Smooth muscle cell of trachea (primary cell): ENCODE results near the gene LAMB3. TPM values are rescaled to one million over a fixed set of nuclear protein-coding genes. Genes with fewer than 3 reads are reported as not detected.

Experiments used
- total RNA-seq: library from RNA; depleted of rRNA; stranded (reverse); fragments of >200 nt; gene quantifications from 2 replicates; pipeline ENCODE4 v1.2.1, GENCODE V29; 2014

The LAMB3 gene
- total RNA-seq = 25.5 and 42.8 TPM in 2 replicates

DNA sequence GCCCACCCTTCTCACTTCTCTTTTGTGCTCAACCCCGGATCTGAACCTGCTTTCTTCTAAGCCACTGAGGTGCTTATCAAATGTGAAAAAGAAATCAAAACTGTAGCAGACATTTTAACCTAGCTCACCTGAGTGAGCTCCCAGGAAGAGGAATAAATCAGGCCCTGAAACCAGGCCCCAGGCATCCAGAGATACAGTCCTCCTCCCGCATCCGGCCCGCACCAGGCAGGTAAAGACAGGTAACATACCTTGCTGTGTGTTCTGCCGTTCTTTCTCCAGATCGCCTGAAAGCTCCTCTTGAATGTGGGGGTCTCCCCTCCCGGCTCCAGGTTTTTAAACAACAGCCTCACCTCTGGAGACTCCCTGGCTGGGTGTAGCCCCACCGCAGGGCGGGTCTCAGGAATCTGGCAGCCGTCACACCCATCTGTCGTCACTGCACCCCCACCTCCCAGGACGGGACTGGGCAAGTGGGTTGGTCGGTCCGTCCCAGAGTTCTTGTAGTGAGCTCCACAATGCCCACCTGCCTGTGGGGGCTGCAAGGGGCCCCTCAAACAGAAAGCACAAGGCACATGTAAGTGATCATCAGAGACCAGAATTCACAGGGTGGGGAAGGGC lies at the start of gene LAMB3:
LAMB3 (minus strand) TSS at position 305 of the 615 bp plus-strand sequence. CDS start 1,481 bp downstream, outside the sequence.

DNA sequence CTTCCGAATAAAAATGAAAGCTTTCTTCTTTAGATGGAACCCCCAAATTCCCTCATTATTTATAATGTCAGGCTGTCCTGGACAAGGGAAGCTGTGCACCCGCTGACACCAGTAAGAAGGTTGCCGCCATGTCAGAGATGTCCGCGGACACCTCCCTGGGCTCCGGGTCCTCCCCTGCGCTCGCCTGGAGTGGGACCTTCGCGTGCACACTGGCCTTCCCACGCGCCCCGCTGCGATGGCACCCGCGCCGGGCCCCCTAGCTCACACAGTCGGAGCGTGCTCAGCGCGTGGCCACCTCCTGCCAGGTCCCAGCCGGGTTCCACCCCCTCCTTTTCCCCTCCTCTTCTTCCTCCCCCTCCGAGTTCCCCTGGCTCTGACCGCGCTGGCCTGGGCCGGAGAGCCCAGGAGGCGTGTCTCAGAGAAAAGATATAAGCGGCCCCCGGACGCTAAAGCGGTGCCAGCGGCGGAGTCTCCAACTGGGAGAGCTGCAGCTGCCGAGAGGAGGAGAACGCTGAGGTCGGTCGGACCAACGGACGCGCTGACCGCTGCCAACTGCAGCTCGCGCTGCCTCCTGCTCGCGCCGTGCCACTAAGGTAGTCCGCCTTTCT lies 22.8 kb upstream of the LAMB3 start, which contains the start of gene G0S2:
G0S2 (plus strand) TSS at position 456 of the 608 bp plus-strand sequence. CDS start 273 bp downstream, outside the sequence.

DNA sequence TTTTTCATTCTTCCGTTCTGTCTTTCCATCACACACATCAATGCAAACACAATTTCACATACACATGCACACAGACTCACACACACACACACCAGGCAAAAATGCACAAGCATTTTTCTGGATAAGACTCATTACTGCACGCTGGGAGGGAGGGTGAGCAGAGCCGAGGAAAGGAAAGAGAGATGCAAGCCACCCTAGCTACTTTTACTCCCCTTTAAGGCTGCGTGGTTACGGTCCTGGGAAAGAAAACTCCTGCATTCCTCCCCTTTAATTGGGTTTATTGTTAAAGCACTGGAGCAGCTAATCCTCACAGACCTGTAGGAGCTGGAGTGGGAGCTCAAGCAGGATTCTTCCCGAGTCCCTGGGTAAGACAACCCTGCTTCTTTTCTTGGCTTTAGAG lies 68.8 kb downstream of the LAMB3 start, which contains the start of gene CAMK1G:
CAMK1G (plus strand) TSS at position 307 of the 400 bp plus-strand sequence. CDS start 11,270 bp downstream, outside the sequence.

Other genes starting within 250 kb of the LAMB3 start
- 0.50 and 2.2 TPM in 2 replicates for gene CAMK1G, start 68.7 kb downstream of the LAMB3 start, total RNA-seq
- 17.6 and 20.8 TPM in 2 replicates for gene G0S2, start 23.0 kb upstream of the LAMB3 start, total RNA-seq
- gene HSD11B1, start 52.4 kb upstream of the LAMB3 start, total RNA-seq = 22.5 and 28.8 TPM in 2 replicates
- not detected in 2 replicates for gene TRAF3IP3, start 103.6 kb upstream of the LAMB3 start, total RNA-seq
- gene C1orf74, start 132.1 kb upstream of the LAMB3 start, total RNA-seq = 3.3 and 4.4 TPM in 2 replicates
- 1.8 and 3.6 TPM in 2 replicates for gene IRF6, start 153.7 kb upstream of the LAMB3 start, total RNA-seq
- gene UTP25, start 175.5 kb upstream of the LAMB3 start, total RNA-seq = 13.2 and 20.4 TPM in 2 replicates